ENCODE data around the gene KLHL1.

Gene KLHL1

GRCh38 chr13:70054572-70054971 is 53.7 kb downstream of the KLHL1 start:
- DNase-seq = no peak
- Histone ChIP-seq H3K27ac (ENCODE audit: insufficient read depth in 1 of 2, low read depth in 1 of 2, low read length in 2 of 2, poor library complexity in 1 of 2, severe bottlenecking in 2 of 2) (no peak overlapping the region), H3K4me1 (ENCODE audit: control extremely low read depth in 1 of 4, control insufficient read depth in 4 of 4, insufficient read depth in 4 of 4, low read length in 3 of 4) (peaks cover 0 to 5% (median 0%) of the 10 kb centered on the region in 4 experiments), H3K4me3 (ENCODE audit: control insufficient read depth in 1 of 7, extremely low read depth in 1 of 7, insufficient read depth in 4 of 7, low read depth in 2 of 7, low read length in 6 of 7) (no peak overlapping the region), H3K9me3 (ENCODE audit: control extremely low read depth in 1 of 5, control insufficient read depth in 4 of 5, insufficient read depth in 2 of 5, low read depth in 1 of 5, low read length in 4 of 5) (peaks cover 0 to 3% (median 0%) of the 10 kb centered on the region in 5 experiments), H3K27me3 (replicated peaks in 2 of 5; ENCODE audit: control insufficient read depth in 4 of 5, insufficient read depth in 5 of 5, low read length in 4 of 5) (no peaks in the 10 kb centered on the region), H3K36me3 (ENCODE audit: control insufficient read depth in 4 of 4, insufficient read depth in 4 of 4, low read length in 3 of 4) (no peaks in the 10 kb centered on the region)
- ChIA-PET CTCF (no interaction called here), POLR2A (no interaction called here)

GRCh38 chr13:70051531-70051930 is 56.7 kb downstream of the KLHL1 start:
- no peaks in the 10 kb centered on the region for H3K36me3 ChIP-seq (ENCODE audit: control insufficient read depth in 4 of 4, insufficient read depth in 4 of 4, low read length in 3 of 4)
- WGBS (ENCODE audit: insufficient coverage) = 100% methylated on average over 1 of the region's 1 CpG
- peaks cover 0 to 3% (median 0%) of the 10 kb centered on the region in 5 experiments for H3K9me3 ChIP-seq (ENCODE audit: control extremely low read depth in 1 of 5, control insufficient read depth in 4 of 5, insufficient read depth in 2 of 5, low read depth in 1 of 5, low read length in 4 of 5)
- ChIA-PET POLR2A (no interaction called here), CTCF (no interaction called here)
- no peak overlapping the region for H3K4me3 ChIP-seq (ENCODE audit: control insufficient read depth in 1 of 7, extremely low read depth in 1 of 7, insufficient read depth in 4 of 7, low read depth in 2 of 7, low read length in 6 of 7)
- no peak overlapping the region for H3K27ac ChIP-seq (ENCODE audit: insufficient read depth in 1 of 2, low read depth in 1 of 2, low read length in 2 of 2, poor library complexity in 1 of 2, severe bottlenecking in 2 of 2)
- H3K4me1 ChIP-seq (ENCODE audit: control extremely low read depth in 1 of 4, control insufficient read depth in 4 of 4, insufficient read depth in 4 of 4, low read length in 3 of 4) = no peaks in the 10 kb centered on the region
- no peak for DNase-seq
- no peaks in the 10 kb centered on the region for H3K27me3 ChIP-seq (replicated peaks in 2 of 5; ENCODE audit: control insufficient read depth in 4 of 5, insufficient read depth in 5 of 5, low read length in 4 of 5)

- no peak overlapping the region for H3K4me3 ChIP-seq (ENCODE audit: control insufficient read depth in 1 of 7, extremely low read depth in 1 of 7, insufficient read depth in 4 of 7, low read depth in 2 of 7, low read length in 6 of 7)
- ChIA-PET POLR2A (no interaction called here), CTCF (no interaction called here)
- H3K36me3 ChIP-seq (ENCODE audit: control insufficient read depth in 4 of 4, insufficient read depth in 4 of 4, low read length in 3 of 4) = no peaks in the 10 kb centered on the region
- no peaks in the 10 kb centered on the region for H3K4me1 ChIP-seq (ENCODE audit: control extremely low read depth in 1 of 4, control insufficient read depth in 4 of 4, insufficient read depth in 4 of 4, low read length in 3 of 4)
- no CpG with 5 or more reads among the region's 1 CpG for WGBS (ENCODE audit: insufficient coverage)
- no peaks in the 10 kb centered on the region for H3K9me3 ChIP-seq (ENCODE audit: control extremely low read depth in 1 of 5, control insufficient read depth in 4 of 5, insufficient read depth in 2 of 5, low read depth in 1 of 5, low read length in 4 of 5)
- no peaks in the 10 kb centered on the region for H3K27me3 ChIP-seq (replicated peaks in 2 of 5; ENCODE audit: control insufficient read depth in 4 of 5, insufficient read depth in 5 of 5, low read length in 4 of 5)
- no peak overlapping the region for H3K27ac ChIP-seq (ENCODE audit: insufficient read depth in 1 of 2, low read depth in 1 of 2, low read length in 2 of 2, poor library complexity in 1 of 2, severe bottlenecking in 2 of 2)
- DNase-seq = no peak
Observed at GRCh38 chr13:70043685-70044084, 64.6 kb downstream of the KLHL1 start.

GRCh38 chr13:70042193-70042592 is 66.1 kb downstream of the KLHL1 start:
- no peaks in the 10 kb centered on the region for H3K27me3 ChIP-seq (replicated peaks in 2 of 5; ENCODE audit: control insufficient read depth in 4 of 5, insufficient read depth in 5 of 5, low read length in 4 of 5)
- ChIA-PET CTCF (no interaction called here), POLR2A (no interaction called here)
- H3K36me3 ChIP-seq (ENCODE audit: control insufficient read depth in 4 of 4, insufficient read depth in 4 of 4, low read length in 3 of 4) = no peaks in the 10 kb centered on the region
- H3K27ac ChIP-seq (ENCODE audit: insufficient read depth in 1 of 2, low read depth in 1 of 2, low read length in 2 of 2, poor library complexity in 1 of 2, severe bottlenecking in 2 of 2) = no peak overlapping the region
- H3K4me1 ChIP-seq (ENCODE audit: control extremely low read depth in 1 of 4, control insufficient read depth in 4 of 4, insufficient read depth in 4 of 4, low read length in 3 of 4) = no peaks in the 10 kb centered on the region
- DNase-seq = no peak
- no peak overlapping the region for H3K4me3 ChIP-seq (ENCODE audit: control insufficient read depth in 1 of 7, extremely low read depth in 1 of 7, insufficient read depth in 4 of 7, low read depth in 2 of 7, low read length in 6 of 7)
- H3K9me3 ChIP-seq (ENCODE audit: control extremely low read depth in 1 of 5, control insufficient read depth in 4 of 5, insufficient read depth in 2 of 5, low read depth in 1 of 5, low read length in 4 of 5) = no peaks in the 10 kb centered on the region
- no CpG with 5 or more reads among the region's 4 CpGs for WGBS (ENCODE audit: insufficient coverage)

GRCh38 chr13:70034286-70034685 is 74.0 kb downstream of the KLHL1 start:
- no peaks in the 10 kb centered on the region for H3K36me3 ChIP-seq (ENCODE audit: control insufficient read depth in 4 of 4, insufficient read depth in 4 of 4, low read length in 3 of 4)
- H3K9me3 ChIP-seq (ENCODE audit: control extremely low read depth in 1 of 5, control insufficient read depth in 4 of 5, insufficient read depth in 2 of 5, low read depth in 1 of 5, low read length in 4 of 5) = no peaks in the 10 kb centered on the region
- no peak overlapping the region for H3K4me3 ChIP-seq (ENCODE audit: control insufficient read depth in 1 of 7, extremely low read depth in 1 of 7, insufficient read depth in 4 of 7, low read depth in 2 of 7, low read length in 6 of 7)
- H3K4me1 ChIP-seq (ENCODE audit: control extremely low read depth in 1 of 4, control insufficient read depth in 4 of 4, insufficient read depth in 4 of 4, low read length in 3 of 4) = no peaks in the 10 kb centered on the region
- CTCF ChIA-PET = no interaction called here
- H3K27me3 ChIP-seq (replicated peaks in 2 of 5; ENCODE audit: control insufficient read depth in 4 of 5, insufficient read depth in 5 of 5, low read length in 4 of 5) = no peaks in the 10 kb centered on the region
- H3K27ac ChIP-seq (ENCODE audit: insufficient read depth in 1 of 2, low read depth in 1 of 2, low read length in 2 of 2, poor library complexity in 1 of 2, severe bottlenecking in 2 of 2) = no peak overlapping the region
- POLR2A ChIA-PET = no interaction called here
- DNase-seq = no peak

- no CpG with 5 or more reads among the region's 4 CpGs for WGBS (ENCODE audit: insufficient coverage)
- Histone ChIP-seq H3K9me3 (ENCODE audit: control extremely low read depth in 1 of 5, control insufficient read depth in 4 of 5, insufficient read depth in 2 of 5, low read depth in 1 of 5, low read length in 4 of 5) (no peaks in the 10 kb centered on the region), H3K27me3 (replicated peaks in 2 of 5; ENCODE audit: control insufficient read depth in 4 of 5, insufficient read depth in 5 of 5, low read length in 4 of 5) (no peaks in the 10 kb centered on the region), H3K4me1 (ENCODE audit: control extremely low read depth in 1 of 4, control insufficient read depth in 4 of 4, insufficient read depth in 4 of 4, low read length in 3 of 4) (no peaks in the 10 kb centered on the region), H3K36me3 (ENCODE audit: control insufficient read depth in 4 of 4, insufficient read depth in 4 of 4, low read length in 3 of 4) (no peaks in the 10 kb centered on the region), H3K4me3 (ENCODE audit: control insufficient read depth in 1 of 7, extremely low read depth in 1 of 7, insufficient read depth in 4 of 7, low read depth in 2 of 7, low read length in 6 of 7) (no peak overlapping the region), H3K27ac (ENCODE audit: insufficient read depth in 1 of 2, low read depth in 1 of 2, low read length in 2 of 2, poor library complexity in 1 of 2, severe bottlenecking in 2 of 2) (no peak overlapping the region)
- no peak for DNase-seq
- CTCF ChIA-PET = no interaction called here
- POLR2A ChIA-PET = no interaction called here
Observed at GRCh38 chr13:70027551-70027950, 80.7 kb downstream of the KLHL1 start.

GRCh38 chr13:70023516-70023915 is 84.7 kb downstream of the KLHL1 start:
- H3K27me3 ChIP-seq (replicated peaks in 2 of 5; ENCODE audit: control insufficient read depth in 4 of 5, insufficient read depth in 5 of 5, low read length in 4 of 5) = no peaks in the 10 kb centered on the region
- no peak overlapping the region for H3K27ac ChIP-seq (ENCODE audit: insufficient read depth in 1 of 2, low read depth in 1 of 2, low read length in 2 of 2, poor library complexity in 1 of 2, severe bottlenecking in 2 of 2)
- H3K36me3 ChIP-seq (ENCODE audit: control insufficient read depth in 4 of 4, insufficient read depth in 4 of 4, low read length in 3 of 4) = no peaks in the 10 kb centered on the region
- WGBS (ENCODE audit: insufficient coverage) = 83% methylated on average over 1 of the region's 2 CpGs
- no peaks in the 10 kb centered on the region for H3K4me1 ChIP-seq (ENCODE audit: control extremely low read depth in 1 of 4, control insufficient read depth in 4 of 4, insufficient read depth in 4 of 4, low read length in 3 of 4)
- no peak for DNase-seq
- H3K9me3 ChIP-seq (ENCODE audit: control extremely low read depth in 1 of 5, control insufficient read depth in 4 of 5, insufficient read depth in 2 of 5, low read depth in 1 of 5, low read length in 4 of 5) = no peaks in the 10 kb centered on the region
- no peak overlapping the region for H3K4me3 ChIP-seq (ENCODE audit: control insufficient read depth in 1 of 7, extremely low read depth in 1 of 7, insufficient read depth in 4 of 7, low read depth in 2 of 7, low read length in 6 of 7)
- ChIA-PET POLR2A (no interaction called here), CTCF (no interaction called here)

- Histone ChIP-seq H3K36me3 (ENCODE audit: control insufficient read depth in 4 of 4, insufficient read depth in 4 of 4, low read length in 3 of 4) (no peaks in the 10 kb centered on the region), H3K9me3 (ENCODE audit: control extremely low read depth in 1 of 5, control insufficient read depth in 4 of 5, insufficient read depth in 2 of 5, low read depth in 1 of 5, low read length in 4 of 5) (no peaks in the 10 kb centered on the region), H3K4me3 (ENCODE audit: control insufficient read depth in 1 of 7, extremely low read depth in 1 of 7, insufficient read depth in 4 of 7, low read depth in 2 of 7, low read length in 6 of 7) (no peak overlapping the region), H3K27ac (ENCODE audit: insufficient read depth in 1 of 2, low read depth in 1 of 2, low read length in 2 of 2, poor library complexity in 1 of 2, severe bottlenecking in 2 of 2) (no peak overlapping the region), H3K4me1 (ENCODE audit: control extremely low read depth in 1 of 4, control insufficient read depth in 4 of 4, insufficient read depth in 4 of 4, low read length in 3 of 4) (no peaks in the 10 kb centered on the region), H3K27me3 (replicated peaks in 2 of 5; ENCODE audit: control insufficient read depth in 4 of 5, insufficient read depth in 5 of 5, low read length in 4 of 5) (no peaks in the 10 kb centered on the region)
- DNase-seq = no peak
- ChIA-PET POLR2A (interaction anchor here (0.6 kb wide), 1 partner anchor 63 kb away, joined by 3 read pairs; no protein-coding TSS in a partner anchor), CTCF (no interaction called here)
- WGBS (ENCODE audit: insufficient coverage) = no CpG with 5 or more reads among the region's 3 CpGs
Observed at GRCh38 chr13:70022646-70023045, 85.6 kb downstream of the KLHL1 start.

Data from common myeloid progenitor, CD34-positive (primary cell).